Fibroblast of gingiva (primary cell): Measurements from ENCODE around the gene ODAD3.
"Not testable (repeated sequence)": the region's sequence is repeated elsewhere in the genome, so short reads cannot be mapped to it uniquely, and the experiment has no call there.

ENCODE experiments used
- DNase-seq: peaks from one replicate; pipeline ENCODE4 v3.0.0-alpha.2; 2011; ENCODE audit warnings: low read depth

ODAD3 gene

DNA sequence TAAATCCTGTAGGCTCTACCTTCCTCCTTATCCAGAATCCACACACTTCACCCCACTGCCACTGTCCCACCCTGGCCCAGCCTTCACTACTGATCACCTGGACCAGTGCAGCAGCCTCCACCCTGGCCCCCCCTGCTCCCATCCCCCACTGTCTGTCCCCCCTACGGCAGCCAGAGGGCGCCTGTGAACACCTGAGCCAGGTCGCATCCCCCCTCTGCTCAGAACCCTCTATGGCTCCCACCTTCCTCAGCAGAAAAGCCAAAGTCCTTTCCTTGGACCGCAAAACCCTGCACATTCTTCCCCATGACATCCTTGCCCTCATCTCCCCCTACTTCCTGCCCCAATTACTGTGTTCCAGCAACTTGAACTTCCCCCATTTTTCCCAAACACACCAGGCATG, 25.3 kb upstream of the ODAD3 start:
- DNase-seq = no peak

DNA sequence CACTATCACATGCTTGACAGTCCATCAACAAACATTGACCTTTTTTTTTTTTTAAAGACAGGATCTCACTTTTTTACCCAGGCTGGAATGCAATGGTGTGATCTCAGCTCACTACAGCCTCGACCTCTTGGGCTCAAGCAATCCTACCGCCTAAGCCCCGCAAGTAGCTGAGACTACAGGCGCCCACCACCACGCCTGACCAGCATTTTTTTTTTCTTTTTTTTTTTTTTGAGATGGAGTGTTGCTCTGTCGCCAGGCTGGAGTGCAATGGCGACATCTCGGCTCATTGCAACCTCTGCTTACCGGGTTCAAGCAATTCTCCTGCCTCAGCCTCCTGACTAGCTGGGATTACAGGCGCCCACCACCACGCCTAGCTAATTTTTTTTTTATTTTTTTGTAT, 24.0 kb upstream of the ODAD3 start:
- DNase-seq = not testable (repeated sequence)

DNA sequence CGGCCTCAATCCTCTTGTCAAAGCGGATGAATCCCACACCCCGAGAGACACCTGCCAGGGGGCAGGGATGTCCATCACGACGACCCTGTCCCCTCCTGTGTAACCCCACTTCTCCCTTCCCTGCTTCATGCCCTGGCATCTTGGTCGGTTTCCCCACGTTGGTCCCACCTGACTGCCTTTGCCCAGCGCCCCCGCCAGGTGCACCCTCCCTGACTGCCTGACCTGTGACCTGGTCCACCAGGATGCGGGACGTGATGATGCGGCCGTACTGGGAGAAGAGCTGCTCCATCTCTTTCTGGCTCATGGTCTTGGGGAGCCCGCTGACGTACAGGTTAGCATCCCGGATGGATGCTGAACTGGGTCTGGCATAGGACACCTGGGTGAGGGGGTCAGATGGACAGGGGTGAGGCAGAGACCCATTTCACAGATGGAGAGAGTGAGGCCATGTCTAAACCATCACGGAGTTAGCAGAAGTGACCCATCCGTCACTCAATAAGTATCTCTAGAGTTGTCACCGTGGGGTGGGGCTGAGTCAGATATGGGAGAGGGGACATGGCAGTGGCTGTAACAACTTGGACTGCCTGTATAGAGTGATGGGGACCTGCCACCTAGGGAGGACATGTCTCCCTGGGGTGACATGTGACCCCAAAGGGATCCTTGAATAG, 23.4 kb upstream of the ODAD3 start:
- no peak for DNase-seq

DNA sequence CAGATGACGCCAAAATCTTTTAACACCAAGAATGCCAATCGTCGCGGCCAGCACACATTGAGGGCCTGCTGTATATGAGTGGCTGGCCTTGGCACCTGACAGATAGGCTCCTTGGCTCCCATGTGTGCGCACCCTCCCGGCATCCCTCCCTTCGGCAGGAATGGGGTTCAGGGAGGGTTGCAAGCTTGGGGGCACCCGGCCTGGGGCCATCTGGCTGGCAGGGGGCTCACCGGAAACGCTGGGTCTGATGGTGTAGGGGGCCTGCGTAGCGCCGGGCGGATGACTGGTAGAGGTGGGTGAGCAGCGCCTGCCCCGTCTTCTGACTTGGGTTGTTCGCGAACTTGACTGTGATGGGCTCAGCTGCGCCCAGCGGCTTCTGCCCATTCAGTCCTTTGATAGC, 22.9 kb upstream of the ODAD3 start:
- no peak for DNase-seq

DNA sequence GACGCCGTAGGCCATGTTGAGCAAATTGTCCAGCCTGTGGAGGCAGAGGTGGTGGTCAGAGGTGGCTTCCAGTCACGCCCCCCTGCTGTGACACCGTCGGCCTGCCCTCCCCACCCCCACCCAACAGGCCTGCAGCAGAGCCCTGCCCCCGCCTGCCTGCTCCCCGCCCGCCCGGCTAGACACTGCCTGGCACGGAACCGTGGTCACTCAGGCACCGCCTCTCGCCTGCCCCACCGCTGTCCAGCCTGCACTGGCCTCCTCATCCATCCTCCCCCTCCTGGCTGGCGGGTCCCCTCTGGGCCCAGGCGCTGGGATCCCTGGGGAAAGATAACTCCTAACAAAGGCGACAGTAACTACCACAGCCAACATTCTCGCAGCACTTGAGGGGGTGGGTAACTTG, 22.2 kb upstream of the ODAD3 start:
- no peak for DNase-seq

DNA sequence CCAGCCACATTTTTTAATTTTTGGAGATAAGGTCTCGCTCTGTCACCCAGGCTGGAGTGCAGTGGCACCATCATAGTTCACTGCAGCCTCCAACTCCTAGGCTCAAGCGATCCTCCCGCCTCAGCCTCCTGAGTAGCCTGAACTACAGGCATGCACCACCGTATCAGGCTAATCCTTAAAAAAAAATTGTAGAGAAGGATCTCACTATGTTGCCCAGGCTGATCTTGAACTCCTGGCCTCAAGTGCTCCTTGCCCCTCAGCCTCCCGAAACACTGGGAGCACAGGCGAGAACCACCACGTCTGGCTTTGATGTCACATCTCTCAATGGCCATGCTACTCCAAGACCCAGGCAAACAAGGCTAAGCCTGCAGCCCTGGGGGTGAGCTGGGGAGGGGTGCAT, 21.7 kb upstream of the ODAD3 start:
- no peak for DNase-seq

DNA sequence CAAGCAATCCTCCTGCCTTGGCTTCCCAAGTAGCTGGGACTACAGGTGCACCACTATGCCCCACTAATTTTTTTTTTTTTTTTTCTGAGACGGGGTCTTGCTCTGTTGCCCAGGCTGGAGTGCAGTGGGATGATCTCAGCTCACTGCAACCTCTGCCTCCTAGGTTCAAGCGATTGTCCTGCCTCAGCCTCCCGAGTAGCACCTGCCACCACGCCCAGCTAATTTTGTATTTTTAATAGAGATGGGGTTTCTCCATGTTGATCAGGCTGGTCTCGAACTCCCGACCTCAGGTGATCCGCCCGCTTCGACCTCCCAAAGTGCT, 20.3 kb upstream of the ODAD3 start:
- DNase-seq = not testable (repeated sequence)

DNA sequence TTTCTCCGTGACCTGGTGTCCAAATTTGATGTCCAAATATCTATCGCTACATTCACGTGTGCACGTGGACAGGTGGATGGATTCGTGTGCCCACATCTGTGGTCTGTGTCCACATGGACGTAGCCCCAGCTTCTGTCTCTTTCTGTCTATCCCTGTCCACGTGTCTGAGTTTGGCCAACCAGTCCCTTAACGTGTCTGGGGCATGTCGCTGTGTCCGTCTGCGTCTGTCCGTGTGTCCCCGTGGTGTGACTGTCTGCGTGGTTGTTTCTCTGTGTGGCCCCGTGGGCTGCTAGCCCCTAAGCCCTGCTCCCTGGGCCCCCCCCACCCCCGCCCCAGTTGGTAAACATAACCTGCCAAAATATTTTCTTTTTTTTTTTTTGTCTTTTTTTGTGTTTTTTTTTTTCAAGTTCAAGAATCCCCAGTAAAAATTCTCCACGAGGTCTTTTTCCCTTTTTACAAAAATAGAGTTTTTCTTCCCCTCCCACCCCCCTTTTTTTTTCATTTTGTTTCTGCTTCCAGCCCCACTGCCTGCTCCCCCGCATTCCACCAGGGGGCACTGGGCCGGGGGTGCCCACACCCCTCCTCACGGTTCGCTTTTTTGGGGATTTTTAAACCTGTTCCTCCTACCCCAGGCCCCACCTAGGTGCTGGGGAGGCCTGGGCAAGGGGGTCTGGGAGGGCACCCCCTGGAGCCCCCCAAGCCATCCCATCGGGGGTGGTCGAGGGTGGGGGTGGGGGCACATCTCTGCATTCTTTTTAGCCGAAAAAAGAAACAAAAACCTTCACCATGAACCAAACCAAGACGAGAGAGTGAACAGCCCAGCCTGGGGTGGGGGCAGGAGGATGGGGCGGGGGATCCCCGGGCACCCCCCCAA, 18.8 kb upstream of the ODAD3 start:
- DNase-seq = no peak

DNA sequence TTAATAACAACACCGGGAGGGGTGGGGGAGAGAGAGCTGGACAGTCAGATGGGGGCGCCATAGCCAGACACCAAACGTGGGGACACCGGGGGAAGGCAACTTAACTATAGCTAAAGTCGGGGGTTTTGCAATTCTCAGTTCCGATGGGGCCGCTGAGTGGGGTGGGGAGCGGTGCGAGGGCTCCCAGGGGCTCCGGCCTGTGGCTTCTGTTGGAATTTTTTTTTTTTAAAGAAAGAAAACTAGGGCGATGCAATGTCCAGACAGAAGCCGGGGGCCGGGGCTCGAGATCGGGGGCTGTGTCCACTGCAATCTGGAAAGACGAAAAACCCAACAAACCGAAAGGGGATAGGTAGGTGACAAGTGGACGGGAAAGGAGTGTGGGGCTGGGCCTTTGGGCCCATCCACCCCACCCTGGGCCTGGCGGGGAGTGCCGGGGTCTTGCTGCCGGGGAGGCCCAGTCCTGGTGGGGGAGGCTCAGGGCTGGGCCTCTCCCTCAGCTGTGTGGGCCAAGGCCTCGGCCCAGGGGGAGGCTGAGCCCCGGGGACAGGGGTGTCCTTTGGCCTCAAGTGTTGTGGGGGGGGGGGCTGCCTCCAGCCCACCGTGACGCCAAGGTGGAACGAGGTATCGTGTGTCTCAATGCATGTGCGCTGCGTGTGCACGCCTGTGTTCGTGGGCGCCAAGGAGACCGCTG, 17.8 kb upstream of the ODAD3 start:
- DNase-seq = no peak

DNA sequence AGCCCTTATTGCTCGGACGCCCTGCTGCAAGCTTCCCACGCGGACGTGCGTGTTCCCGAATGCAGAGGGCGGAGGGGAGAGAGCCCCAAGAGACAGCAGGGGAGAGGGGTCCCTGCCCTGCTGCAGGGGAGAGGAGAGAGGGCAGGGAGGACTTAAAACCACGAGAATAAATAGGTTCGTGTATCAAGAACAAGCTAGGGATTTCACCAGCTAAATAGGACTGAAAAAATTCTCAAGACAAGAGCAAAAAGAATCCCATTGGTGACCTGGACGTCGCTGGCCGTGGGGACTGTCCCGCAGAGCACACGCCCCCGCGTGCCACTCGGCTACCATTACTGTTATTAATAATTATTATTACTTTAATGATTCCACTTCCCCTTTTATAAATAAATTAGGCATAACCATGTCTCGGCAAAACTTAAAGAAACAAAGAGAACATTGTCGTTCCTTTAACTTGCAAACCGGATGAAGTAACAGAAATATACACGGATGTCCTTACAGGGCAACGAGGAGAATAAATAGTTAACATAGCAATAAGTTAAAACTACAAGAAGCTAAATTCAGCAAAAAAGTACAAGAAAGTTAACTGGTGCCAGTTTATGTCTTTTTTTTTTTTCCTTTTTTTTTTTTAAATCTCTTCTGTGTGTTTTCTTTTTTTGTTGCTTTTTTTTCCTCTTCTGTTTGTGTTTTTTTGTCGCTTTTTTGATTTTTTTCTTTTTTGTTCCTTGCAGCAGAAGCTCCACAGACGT, 17.1 kb upstream of the ODAD3 start:
- no peak for DNase-seq

DNA sequence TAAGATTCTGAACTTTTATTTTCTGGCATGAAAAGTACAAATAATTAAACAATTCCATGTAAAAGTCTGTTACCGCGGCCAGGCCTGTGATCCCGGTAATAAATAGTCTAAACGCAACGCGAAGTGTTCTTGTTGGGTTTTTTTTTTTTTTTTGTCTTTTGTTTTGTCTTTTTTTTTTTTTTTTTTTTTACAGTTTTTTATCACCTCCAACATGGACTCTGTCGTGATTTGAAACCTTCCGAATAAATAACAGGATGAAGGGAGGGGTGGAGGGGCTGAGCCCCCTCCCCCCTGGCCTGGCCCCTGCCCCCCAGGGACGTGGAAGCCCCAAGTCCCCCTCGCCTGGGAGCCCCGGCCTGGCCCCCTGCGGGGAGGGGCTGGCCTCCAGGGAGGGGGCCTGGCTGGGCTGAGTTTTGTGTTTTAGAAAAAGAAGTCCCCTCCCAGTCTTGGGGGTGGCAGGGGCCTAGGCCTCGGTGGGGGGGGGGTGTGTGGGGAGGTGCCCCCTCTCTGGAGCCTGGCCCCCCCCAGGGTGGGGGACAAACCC, 16.5 kb upstream of the ODAD3 start:
- no peak for DNase-seq

DNA sequence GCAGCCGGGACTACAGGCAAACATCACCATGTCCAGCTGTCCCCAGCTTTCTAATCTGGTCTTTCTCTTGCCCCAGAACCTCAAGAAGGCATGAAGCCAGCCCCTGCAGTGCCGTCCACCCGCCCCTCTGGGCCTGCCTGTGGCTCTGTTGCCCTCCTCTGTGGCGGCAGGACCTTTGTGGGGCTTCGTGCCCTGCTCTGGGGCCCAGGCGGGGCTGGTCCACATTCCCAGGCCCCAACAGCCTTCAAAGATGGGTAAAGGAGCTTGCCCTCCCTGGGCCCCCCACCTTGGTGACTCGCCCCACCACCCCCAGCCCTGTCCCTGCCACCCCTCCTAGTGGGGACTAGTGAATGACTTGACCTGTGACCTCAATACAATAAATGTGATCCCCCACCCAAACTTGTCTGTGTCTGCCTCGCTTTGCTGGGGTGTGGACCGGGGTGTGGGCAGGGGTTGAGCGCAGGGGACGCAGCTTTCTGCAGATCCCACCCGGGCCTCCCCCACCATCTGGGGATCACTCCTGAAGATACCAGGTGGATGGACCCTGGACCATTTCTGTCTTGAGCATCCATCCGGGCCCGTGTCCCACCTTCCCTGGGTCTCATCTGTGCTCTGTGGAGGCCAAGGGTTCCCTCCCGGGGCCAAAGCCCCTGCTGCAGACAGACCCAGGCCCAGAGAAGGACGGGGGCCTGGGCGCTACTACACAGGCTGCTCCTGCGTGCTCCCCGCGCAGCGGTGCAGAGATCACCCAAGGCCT, 15.8 kb upstream of the ODAD3 start:
- DNase-seq = no peak

DNA sequence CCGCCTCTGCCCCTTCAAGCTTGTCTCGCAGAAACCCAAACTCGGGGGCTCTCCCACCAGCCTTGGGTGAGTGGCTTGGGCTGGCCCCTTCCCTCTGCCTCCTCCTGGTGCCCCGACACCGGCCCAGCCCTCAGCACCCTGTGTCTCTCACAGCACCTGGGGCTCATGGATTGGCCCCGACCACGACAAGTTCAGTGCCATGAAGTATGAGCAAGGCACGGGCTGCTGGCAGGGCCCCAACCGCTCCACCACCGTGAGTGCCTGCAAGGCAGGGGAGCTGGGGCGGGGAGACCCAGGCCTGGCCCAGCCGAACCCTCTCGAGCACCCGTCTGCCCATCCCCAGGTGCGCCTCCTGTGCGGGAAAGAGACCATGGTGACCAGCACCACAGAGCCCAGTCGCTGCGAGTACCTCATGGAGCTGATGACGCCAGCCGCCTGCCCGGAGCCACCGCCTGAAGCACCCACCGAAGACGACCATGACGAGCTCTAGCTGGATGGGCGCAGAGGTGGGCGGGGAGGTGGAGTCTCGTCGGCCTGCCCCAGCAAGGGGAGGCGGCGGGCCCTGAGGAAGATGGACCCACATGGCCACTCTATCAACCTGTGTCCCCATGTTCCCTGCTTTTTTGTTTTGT, 14.1 kb upstream of the ODAD3 start:
- DNase-seq = no peak

DNA sequence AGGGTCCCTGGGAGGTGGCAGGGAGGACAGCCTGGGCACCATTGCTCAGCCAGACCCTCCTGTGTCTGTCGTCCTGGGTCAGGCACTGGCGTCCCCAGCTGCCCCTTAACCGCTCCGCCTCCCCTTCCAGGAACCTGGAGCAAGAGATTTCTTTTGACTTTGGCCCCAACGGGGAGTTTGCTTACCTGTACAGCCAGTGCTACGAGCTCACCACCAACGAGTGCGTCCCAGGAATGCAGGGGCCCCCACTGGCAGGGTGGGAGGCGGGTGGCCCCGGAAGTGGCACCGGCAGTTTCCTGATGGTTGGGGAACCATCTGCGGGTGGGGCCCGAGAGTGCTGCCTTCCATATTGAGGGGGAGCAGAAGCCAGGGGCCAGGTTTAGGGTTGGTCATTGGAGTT, 13.5 kb upstream of the ODAD3 start:
- DNase-seq = no peak

DNA sequence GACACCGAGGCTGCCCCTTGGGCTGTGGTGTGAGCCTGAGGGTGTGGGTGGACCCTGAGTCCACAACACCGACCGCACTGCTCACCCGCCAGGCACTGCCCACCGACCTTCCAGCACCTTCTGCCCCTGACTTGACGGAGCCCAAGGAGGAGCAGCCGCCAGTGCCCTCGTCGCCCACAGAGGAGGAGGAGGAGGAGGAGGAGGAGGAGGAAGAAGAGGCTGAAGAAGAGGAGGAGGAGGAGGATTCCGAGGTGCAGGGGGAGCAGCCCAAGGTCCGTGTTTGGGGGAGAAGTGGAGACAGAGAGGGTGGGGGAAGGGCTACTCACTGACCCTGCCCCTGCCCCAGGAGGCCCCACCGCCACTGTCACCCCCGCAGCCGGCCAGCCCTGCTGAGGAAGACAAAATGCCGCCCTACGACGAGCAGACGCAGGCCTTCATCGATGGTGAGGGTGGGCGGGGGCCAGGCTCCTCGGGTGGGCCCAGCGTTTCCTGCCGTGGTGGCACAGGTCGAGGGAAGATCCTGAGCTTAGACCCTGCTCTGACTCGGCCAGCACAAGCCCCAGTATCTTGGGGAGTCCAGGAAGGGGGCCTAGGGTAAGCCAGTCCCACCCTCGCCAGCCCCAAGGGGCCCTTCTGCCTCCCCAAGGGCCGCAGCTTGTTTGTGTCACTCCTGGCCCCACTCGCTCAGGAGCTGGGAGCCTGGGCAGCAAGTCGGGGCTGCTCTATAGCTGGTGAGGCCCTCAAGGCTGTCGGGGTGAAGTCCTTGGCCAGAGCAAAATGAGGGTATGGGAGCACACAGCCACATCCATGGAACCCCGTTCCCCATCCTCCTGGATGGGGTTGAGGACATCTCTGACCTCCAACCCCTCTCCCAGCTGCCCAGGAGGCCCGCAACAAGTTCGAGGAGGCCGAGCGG, 12.7 kb upstream of the ODAD3 start:
- DNase-seq = no peak

DNA sequence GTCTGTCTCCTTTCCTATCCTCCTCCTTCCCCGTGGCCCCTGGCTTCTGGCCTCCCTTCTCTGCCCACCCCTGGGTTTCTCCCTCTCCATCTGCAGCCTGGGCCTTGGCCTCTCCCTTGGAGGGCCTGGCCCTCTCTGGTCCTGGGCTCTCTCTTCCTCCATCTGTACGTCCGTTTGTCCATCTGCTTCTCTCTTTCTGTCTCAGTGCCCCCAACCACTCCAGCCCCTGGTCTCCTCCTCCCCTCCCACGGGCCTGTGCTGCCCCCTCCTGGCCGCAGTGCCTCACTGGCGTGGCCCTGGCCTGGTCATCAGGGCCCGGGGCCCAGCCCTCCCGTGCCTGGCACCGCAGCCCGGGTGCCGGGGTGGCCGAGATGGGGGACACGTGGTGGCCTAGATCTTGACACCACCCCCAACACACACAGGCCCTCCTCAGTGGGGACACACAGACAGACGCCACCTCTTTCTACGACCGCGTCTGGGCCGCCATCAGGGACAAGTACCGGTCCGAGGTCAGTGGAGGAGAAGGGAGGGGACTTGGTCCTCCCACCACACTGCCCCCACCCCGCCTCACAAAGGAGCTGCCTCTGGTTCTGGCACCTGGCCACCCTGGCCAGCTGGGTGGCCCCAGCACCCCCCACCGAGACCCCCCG, 11.9 kb upstream of the ODAD3 start:
- no peak for DNase-seq

DNA sequence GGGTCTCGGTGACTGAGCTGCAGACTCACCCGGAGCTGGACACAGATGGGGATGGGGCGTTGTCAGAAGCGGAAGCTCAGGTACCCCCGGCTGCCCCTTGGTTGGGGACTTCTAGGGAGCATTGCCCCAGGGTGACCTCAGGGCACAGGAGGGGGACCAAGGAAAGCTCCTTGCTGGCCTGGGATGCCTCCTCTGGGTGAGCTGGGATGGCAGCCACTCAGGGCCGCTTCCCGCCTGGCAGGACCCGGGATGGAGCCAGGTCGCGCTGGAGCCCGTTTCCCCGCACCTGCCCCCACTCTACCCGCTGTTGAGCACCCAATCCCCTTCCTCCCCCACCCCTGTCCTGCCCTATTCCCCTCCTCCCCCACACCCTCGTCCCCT, 11.3 kb upstream of the ODAD3 start:
- DNase-seq = no peak

DNA sequence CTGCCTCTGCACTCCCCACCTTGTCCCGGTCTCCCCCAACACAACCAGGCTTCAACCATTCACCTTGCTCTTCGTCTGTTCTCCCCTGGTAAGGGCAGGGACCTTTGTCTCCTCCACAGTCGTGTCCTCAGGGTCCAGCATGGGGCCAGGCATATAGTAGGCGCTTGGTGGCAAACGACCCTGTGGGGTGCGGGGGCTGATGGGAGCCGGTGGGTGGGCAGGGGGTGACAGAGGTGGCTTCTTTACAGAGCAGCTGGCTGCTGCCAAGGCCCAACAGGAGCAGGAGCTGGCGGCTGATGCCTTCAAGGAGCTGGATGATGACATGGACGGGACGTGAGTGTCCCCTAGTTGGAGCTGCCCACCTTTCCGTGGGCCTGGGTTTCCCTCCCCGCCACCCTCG, 10.2 kb upstream of the ODAD3 start:
- no peak for DNase-seq

DNA sequence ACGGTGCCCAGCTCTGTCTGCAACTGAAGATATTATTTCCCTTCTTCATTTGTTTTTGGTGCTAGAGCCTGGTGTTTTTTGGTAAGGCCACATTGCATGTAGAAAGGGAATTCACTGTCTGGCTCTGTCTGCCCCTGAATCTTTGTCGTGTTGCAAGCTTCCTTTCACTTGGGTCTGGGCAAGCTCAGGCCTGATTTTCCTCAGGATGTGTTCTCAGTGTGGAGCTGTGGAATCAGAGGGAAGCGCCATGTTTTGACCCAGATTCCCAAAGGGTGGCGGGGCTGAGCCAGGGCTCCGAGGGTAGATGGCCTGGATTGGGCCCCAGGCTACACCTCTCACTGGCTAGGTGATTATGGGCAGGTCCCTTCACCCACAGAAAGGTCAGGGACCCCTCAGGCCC, 9.1 kb upstream of the ODAD3 start:
- no peak for DNase-seq

DNA sequence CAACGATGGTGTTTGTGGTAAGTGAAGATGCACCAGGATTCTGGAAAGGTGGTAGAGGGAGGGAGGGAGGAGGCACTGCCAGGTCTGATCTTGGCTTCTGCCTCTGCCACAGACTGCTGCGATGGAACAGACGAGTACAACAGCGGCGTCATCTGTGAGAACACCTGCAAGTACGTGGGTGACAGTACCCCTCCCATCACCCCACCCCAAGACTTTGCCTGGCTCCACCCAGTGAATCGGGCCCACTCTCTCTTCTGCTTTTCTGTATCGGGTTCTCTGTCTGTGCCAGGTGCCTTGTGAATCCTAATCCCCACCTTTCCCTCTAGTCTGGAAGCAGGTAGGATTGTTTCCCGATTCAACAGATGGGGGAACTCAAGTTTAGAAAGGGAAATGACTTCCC, 3.0 kb upstream of the ODAD3 start:
- no peak for DNase-seq
